ENCODE data around the gene SPATA21.

SPATA21 gene

GRCh38 chr1:16376971-16377370 lies 60.3 kb downstream of the SPATA21 start:
- TF ChIP-seq CTCF (IDR thresholded peaks at IDR 0.05; ENCODE audit: insufficient read depth, low read depth, low read length, missing control alignments): no peak
- no peak overlapping the region for H3K4me3 ChIP-seq (ENCODE audit: low read depth, low read length)
- no peak for DNase-seq (ENCODE audit: low read depth)

DNA sequence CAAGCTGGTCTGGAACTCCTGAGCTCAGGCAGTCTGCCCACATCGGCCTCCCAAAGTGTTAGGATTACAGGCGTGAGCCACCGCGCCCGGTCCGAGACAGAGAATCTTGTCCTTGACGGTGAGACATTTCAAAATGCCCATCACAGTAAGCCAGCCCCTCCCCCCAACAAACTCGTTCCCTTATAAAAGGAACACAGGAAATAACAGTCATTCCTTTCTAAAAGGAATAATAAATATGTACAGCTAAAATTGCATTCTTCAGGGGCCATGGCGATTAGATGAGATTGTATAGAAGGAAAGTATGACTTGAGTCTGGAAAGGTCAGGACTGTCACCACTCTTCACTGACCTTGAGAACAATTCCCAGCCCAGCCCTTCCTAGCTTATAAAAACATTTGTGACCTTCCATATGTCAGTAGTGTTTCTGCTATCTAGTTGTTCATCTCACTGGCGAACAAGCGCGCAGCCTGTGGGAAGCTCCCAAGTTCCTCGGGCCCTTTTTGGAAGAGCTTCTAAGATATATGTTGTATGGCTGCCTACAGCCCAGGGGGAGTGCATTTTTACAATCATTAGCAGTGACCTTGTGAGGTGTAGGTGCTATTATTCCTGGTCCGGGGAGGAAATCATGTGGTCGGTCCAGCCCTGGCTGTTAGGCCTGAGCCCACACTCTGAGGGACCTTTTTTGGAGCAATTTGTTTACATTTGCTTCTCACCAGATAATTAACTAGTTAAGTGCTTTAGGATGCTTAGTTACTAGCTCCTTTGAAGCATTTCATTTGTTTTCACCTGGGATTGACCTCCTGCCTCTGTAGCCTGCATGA lies 61.5 kb downstream of the SPATA21 start:
- no peak overlapping the region for H3K4me3 ChIP-seq (ENCODE audit: low read depth, low read length)
- no peak for DNase-seq (ENCODE audit: low read depth)
- no peak for TF ChIP-seq CTCF (IDR thresholded peaks at IDR 0.05; ENCODE audit: insufficient read depth, low read depth, low read length, missing control alignments)

GRCh38 chr1:16374266-16374665 lies 63.0 kb downstream of the SPATA21 start:
- no peak overlapping the region for H3K4me3 ChIP-seq (ENCODE audit: low read depth, low read length)
- no peak for DNase-seq (ENCODE audit: low read depth)
- no peak for TF ChIP-seq CTCF (IDR thresholded peaks at IDR 0.05; ENCODE audit: insufficient read depth, low read depth, low read length, missing control alignments)

DNA sequence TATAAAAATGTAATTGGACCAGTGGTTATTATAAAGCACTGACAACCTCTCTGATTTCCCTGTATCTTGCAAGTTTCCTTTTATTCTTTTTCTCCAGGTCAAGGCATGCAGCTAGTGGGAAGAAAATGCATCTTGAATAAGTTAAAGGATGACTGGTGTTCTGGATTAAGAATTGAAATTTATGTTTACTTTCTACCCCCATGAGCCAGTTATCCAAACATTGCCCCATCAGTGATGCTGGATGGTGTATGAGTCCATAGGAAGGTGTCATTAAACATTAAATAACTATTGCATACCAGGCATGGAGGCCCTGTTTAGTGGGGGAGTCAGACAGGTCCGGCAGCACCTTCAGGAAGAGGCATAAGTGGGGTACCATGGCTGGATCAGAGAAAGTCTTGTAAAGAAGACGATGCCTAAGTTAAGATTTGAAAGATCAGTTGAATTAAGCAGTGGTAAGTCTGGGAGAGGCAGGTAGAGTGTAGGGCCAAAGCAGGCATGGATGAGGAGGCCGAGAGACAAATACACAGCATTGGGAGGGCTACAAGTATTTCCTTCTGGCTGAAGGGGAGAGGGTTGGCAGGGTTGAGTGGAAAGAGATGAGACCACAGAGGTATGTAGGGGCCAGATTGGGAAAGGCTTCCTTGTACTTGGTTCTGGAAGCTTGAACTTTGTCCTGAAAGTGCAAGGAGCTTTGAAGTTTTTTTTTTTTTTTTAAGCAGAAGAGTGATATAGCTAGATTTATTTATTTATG lies 64.5 kb downstream of the SPATA21 start:
- no peak overlapping the region for H3K4me3 ChIP-seq (ENCODE audit: low read depth, low read length)
- no peak for DNase-seq (ENCODE audit: low read depth)
- TF ChIP-seq CTCF (IDR thresholded peaks at IDR 0.05; ENCODE audit: insufficient read depth, low read depth, low read length, missing control alignments): no peak

GRCh38 chr1:16371725-16372124 lies 65.5 kb downstream of the SPATA21 start:
- H3K4me3 ChIP-seq (ENCODE audit: low read depth, low read length): no peak overlapping the region
- no peak for TF ChIP-seq CTCF (IDR thresholded peaks at IDR 0.05; ENCODE audit: insufficient read depth, low read depth, low read length, missing control alignments)
- DNase-seq (ENCODE audit: low read depth): peak; percentile 65

DNA sequence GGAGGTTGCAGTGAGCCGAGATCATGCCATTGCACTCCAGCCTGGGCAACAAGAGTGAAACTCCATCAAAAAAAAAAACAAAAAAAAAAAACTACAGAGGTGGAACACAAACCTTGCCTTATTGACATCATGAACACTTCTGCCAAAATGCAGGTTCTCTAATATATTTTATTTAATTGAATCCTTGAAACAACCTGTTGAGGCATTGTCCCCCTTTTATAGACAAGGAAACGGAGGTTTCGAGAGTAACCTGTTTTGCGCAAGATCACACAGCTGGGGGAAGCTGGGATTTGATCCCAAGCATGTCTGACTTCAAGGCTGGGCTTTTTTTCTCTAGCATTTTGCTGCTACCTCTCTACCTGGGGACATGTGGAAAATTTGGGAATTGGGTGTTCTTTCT lies 67.4 kb downstream of the SPATA21 start:
- no peak for DNase-seq (ENCODE audit: low read depth)
- TF ChIP-seq CTCF (IDR thresholded peaks at IDR 0.05; ENCODE audit: insufficient read depth, low read depth, low read length, missing control alignments): no peak
- peak overlapping the region; percentile 67 for H3K4me3 ChIP-seq (ENCODE audit: low read depth, low read length)
